GM12878 (cell line): Measurements from ENCODE around the gene ZNF804A. TPM values are rescaled to one million over a fixed set of nuclear protein-coding genes. Genes with fewer than 3 reads are reported as not detected.

Experiments used
- ATAC-seq: fragments of 200-7000 bp; cut with Tn5 transposase; 3 replicates; pipeline ENCODE4 v1.9.1; 2020; ENCODE audit warnings: mild to moderate bottlenecking, moderate library complexity
- BruUV-seq: library from RNA; stranded (reverse); fragments of 400-500 nt; replicated peaks from 2 replicates; lab custom pipeline; 2021; lab: Mats Ljungman, UMichigan
- CTCF ChIA-PET: fragments of 300-600 bp; sonication (Branson Sonifier 250); formaldehyde crosslinking; extraction: SDS; loops from one replicate; lab custom pipeline; 2021; ENCODE audit warnings: inconsistent platforms; lab: Yijun Ruan, JAX
- POLR2A ChIA-PET: fragments of 350-600 bp; formaldehyde crosslinking; extraction: SDS; loops from one replicate; lab custom pipeline; 2021; ENCODE audit warnings: inconsistent platforms; lab: Charles Lee
- RAD21 ChIA-PET: fragments of 300-600 bp; sonication (Branson Sonifier 250); formaldehyde crosslinking; loops from one replicate; lab custom pipeline; 2023; ENCODE audit warnings: antibody characterized with exemption; ENCODE audit not compliant: unreplicated experiment; lab: Charles Lee
- SMC1A ChIA-PET: fragments of 300-600 bp; sonication (Branson Sonifier 250); formaldehyde crosslinking; loops from one replicate; lab custom pipeline; 2023; ENCODE audit not compliant: unreplicated experiment, uncharacterized antibody; lab: Charles Lee
- DNase-seq: peaks from one replicate; pipeline ENCODE4 v3.0.0-alpha.2; 2011; ENCODE audit warnings: low read depth, low spot score
- FAIRE-seq: peaks from 3 replicates; lab custom pipeline; 2011; peaks lifted over from hg19 to GRCh38; lab: Jason Lieb, UNC
- H2AFZ ChIP-seq: 2 replicates; pipeline ENCODE4 v1.6.0; 2011; ENCODE audit warnings: low read depth, low read length, control low read depth; ENCODE audit not compliant: control insufficient read depth
- H3K27ac ChIP-seq: 2 replicates; pipeline ENCODE4 v1.5.1; 2011; ENCODE audit warnings: control low read depth; ENCODE audit not compliant: control insufficient read depth, insufficient read depth
- H3K27me3 ChIP-seq, 2 experiments: replicated peaks in 1 of 2; 2 replicates each; pipeline versions ENCODE4 v1.6.0 to v1.6.1; 2011; ENCODE audit warnings: low read length in 1 of 2; ENCODE audit not compliant: control insufficient read depth in 2 of 2, insufficient read depth in 2 of 2
- H3K36me3 ChIP-seq, 2 experiments: 2 replicates each; pipeline ENCODE4 v1.5.1; 2011; ENCODE audit warnings: low read length in 1 of 2; ENCODE audit not compliant: control insufficient read depth in 2 of 2, insufficient read depth in 2 of 2
- H3K4me1 ChIP-seq: 2 replicates; pipeline ENCODE4 v1.6.1; 2011; ENCODE audit warnings: mild to moderate bottlenecking, low read length, moderate library complexity, mixed read lengths; ENCODE audit not compliant: control insufficient read depth, insufficient read depth
- H3K4me2 ChIP-seq: 2 replicates; pipeline ENCODE4 v1.6.0; 2011; ENCODE audit warnings: control low read depth; ENCODE audit not compliant: control insufficient read depth, insufficient read depth
- H3K4me3 ChIP-seq: fragments of 200-600 bp; sonication (generic); 2 replicates; pipeline ENCODE4 v1.5.1; 2016
- H3K79me2 ChIP-seq: 2 replicates; pipeline ENCODE4 v1.6.0; 2011; ENCODE audit warnings: low read length; ENCODE audit not compliant: control insufficient read depth, insufficient read depth
- H3K9ac ChIP-seq: 2 replicates; pipeline ENCODE4 v1.8.0; 2011; ENCODE audit warnings: low read length, control low read depth, mixed read lengths; ENCODE audit not compliant: control insufficient read depth, insufficient read depth
- H3K9me3 ChIP-seq: replicated peaks from 3 replicates; pipeline ENCODE4 v1.5.1; 2011; ENCODE audit warnings: mild to moderate bottlenecking, low read length; ENCODE audit not compliant: control insufficient read depth, insufficient read depth
- H4K20me1 ChIP-seq: 2 replicates; pipeline ENCODE4 v1.6.0; 2011; ENCODE audit not compliant: control insufficient read depth, insufficient read depth
- ATF3 ChIP-seq: IDR thresholded peaks from 2 replicates; pipeline ENCODE4 v1.6.1; 2011; ENCODE audit warnings: low read depth, mild to moderate bottlenecking, low read length, moderate library complexity, borderline replicate concordance; ENCODE audit errors: extremely low read depth
- ATF7 ChIP-seq: fragments of 450-650 bp; IDR thresholded peaks from 2 replicates; pipeline ENCODE4 v1.6.1; 2016; ENCODE audit warnings: low read depth, mild to moderate bottlenecking
- BCL11A ChIP-seq: IDR thresholded peaks from 2 replicates; pipeline ENCODE4 v1.6.1; 2011; ENCODE audit warnings: low read depth, low read length
- BMI1 ChIP-seq: fragments of 450-650 bp; IDR thresholded peaks from 2 replicates; pipeline ENCODE4 v1.6.1; 2016; ENCODE audit warnings: mild to moderate bottlenecking, moderate library complexity, borderline replicate concordance
- BRCA1 ChIP-seq: IDR thresholded peaks from 2 replicates; pipeline ENCODE4 v1.6.1; 2011; ENCODE audit warnings: low read depth, low read length, improper control_type of control experiment
- CREM ChIP-seq: IDR thresholded peaks from 2 replicates; pipeline ENCODE4 v1.6.1; 2014; ENCODE audit warnings: antibody characterized with exemption, low read depth
- FOXM1 ChIP-seq: IDR thresholded peaks from 2 replicates; pipeline ENCODE4 v1.6.1; 2012; ENCODE audit warnings: low read depth, mild to moderate bottlenecking, inconsistent platforms, low read length, moderate library complexity
- HCFC1 ChIP-seq: fragments of 150-350 bp; IDR thresholded peaks from 2 replicates; pipeline ENCODE4 v1.6.1; 2014; ENCODE audit warnings: low read length
- IKZF1 ChIP-seq: fragments of 450-650 bp; conservative IDR thresholded peaks from 2 replicates; pipeline ENCODE4 v1.6.1; 2017; ENCODE audit warnings: antibody characterized with exemption, mild to moderate bottlenecking
- MYC ChIP-seq: IDR thresholded peaks from 2 replicates; pipeline ENCODE4 v1.6.1; 2011; ENCODE audit warnings: mild to moderate bottlenecking, low read length, moderate library complexity, inconsistent platforms; ENCODE audit not compliant: insufficient read depth, insufficient replicate concordance, insufficient read length, severe bottlenecking
- NFIC ChIP-seq: IDR thresholded peaks from 2 replicates; pipeline ENCODE4 v1.6.1; 2012; ENCODE audit warnings: low read depth, mild to moderate bottlenecking, inconsistent platforms, low read length, moderate library complexity
- NKRF ChIP-seq: fragments of 450-650 bp; conservative IDR thresholded peaks from 2 replicates; pipeline ENCODE4 v1.6.1; 2017; ENCODE audit warnings: mild to moderate bottlenecking, moderate library complexity
- NR2C1 ChIP-seq: fragments of 450-650 bp; IDR thresholded peaks from 2 replicates; pipeline ENCODE4 v1.6.1; 2017; ENCODE audit warnings: antibody characterized with exemption, mild to moderate bottlenecking, moderate library complexity
- PAX8 ChIP-seq: fragments of 450-650 bp; IDR thresholded peaks from 2 replicates; pipeline ENCODE4 v1.6.1; 2017; ENCODE audit warnings: mild to moderate bottlenecking, moderate library complexity
- REST ChIP-seq: IDR thresholded peaks from 2 replicates; pipeline ENCODE4 v1.6.1; 2012; ENCODE audit warnings: mild to moderate bottlenecking, low read depth, low read length
- SREBF1 ChIP-seq: IDR thresholded peaks from 2 replicates; pipeline ENCODE4 v1.6.1; 2012; ENCODE audit warnings: mild to moderate bottlenecking, low read length
- TCF7 ChIP-seq: IDR thresholded peaks from 2 replicates; pipeline ENCODE4 v1.6.1; 2014; ENCODE audit warnings: antibody characterized with exemption, borderline replicate concordance
- YY1 ChIP-seq: IDR thresholded peaks from 2 replicates; pipeline ENCODE4 v1.6.1; 2011; ENCODE audit warnings: low read depth, mild to moderate bottlenecking, low read length
- in situ Hi-C: fragments of 300-500 bp; cut with MboI; formaldehyde crosslinking; loops from 9 replicates; pipeline ENCODE4 v1.14.3; 2018; ENCODE audit warnings: mixed read lengths
- intact Hi-C: fragments of 100-400 bp; cut with micrococcal nuclease; formaldehyde crosslinking; loops from one replicate; pipeline ENCODE4 v1.14.2; 2022; ENCODE audit not compliant: unreplicated experiment
- polyA plus RNA-seq, 11 experiments: library from polyadenylated mRNA; depleted of rRNA in 4 of 11; unstranded in 6 of 11; stranded (reverse) in 5 of 11; fragments of >200 nt; fragmentation: Nextera tagmentation in 4 of 11; fragmentation: Illumina TruSeq in 1 of 11; extraction: Ambion mirVana in 4 of 11; extraction: Trizol in 1 of 11; gene quantifications; 1 replicate in 1 of 11; 2 replicates in 10 of 11; pipeline versions ENCODE4 v1.2.1 to v1.2.3, GENCODE V29; 2011 to 2016; ENCODE audit warnings: inconsistent platforms in 2 of 11, missing spikeins in 2 of 11, low read depth in 1 of 11
- total RNA-seq, 4 experiments: library from RNA; depleted of rRNA in 3 of 4; stranded (reverse); fragments of >200 nt in 3 of 4; fragmentation: Illumina TruSeq in 1 of 4; extraction: Trizol in 1 of 4; gene quantifications; 2 replicates each; pipeline versions ENCODE4 v1.2.1 to v1.2.3, GENCODE V29; 2013 to 2021

Gene ZNF804A
- total and polyA plus RNA-seq, 10 of the 15 experiments (the other 5 are each of a cell fraction or from before 2014, with no cell fraction given) = 0.19 to 2.3 (median 1.4) TPM

GRCh38 chr2:184834699-184835397, 236.5 kb downstream of the ZNF804A start:
- SMC1A ChIA-PET = no interaction called here
- CTCF ChIA-PET = interaction anchor here (0.5 to 0.6 kb wide), 2 partner anchors 24 to 1659 kb away, joined by 3 read pairs; no protein-coding TSS in a partner anchor
- TF ChIP-seq SREBF1 (no peak), ATF3 (no peak), MYC (no peak), HCFC1 (no peak), TCF7 (no peak), BRCA1 (no peak), NKRF (no peak), PAX8 (no peak), BCL11A (no peak), BMI1 (no peak), YY1 (no peak), REST (no peak), NR2C1 (no peak), IKZF1 (no peak), CREM (no peak), FOXM1 (no peak), NFIC (no peak), ATF7 (no peak)
- ATAC-seq (no peak), DNase-seq (no peak), FAIRE-seq (no peak)
- Histone ChIP-seq H3K9me3 (no peaks in the 10 kb centered on the region), H4K20me1 (no peaks in the 10 kb centered on the region), H3K79me2 (no peaks in the 10 kb centered on the region), H3K4me1 (no peaks in the 10 kb centered on the region), H3K27ac (no peak overlapping the region), H3K9ac (no peak overlapping the region), H2AFZ (no peak overlapping the region), H3K36me3 (no peaks in the 10 kb centered on the region), H3K4me3 (no peak overlapping the region), H3K4me2 (no peak overlapping the region), H3K27me3 (no peaks in the 10 kb centered on the region)
- RAD21 ChIA-PET = no interaction called here
- intact Hi-C loops = no loop called here
- no TSS peak for BruUV-seq
- in situ Hi-C loops = no loop called here
- POLR2A ChIA-PET = no interaction called here
